ENCODE results near the gene TRIM39.

- TF ChIP-seq CTCF (IDR thresholded peaks at IDR 0.05) (no peak), IRF3 (IDR thresholded peaks at IDR 0.05; ENCODE audit: low read depth, low read length) (no peak), NRF1 (IDR thresholded peaks at IDR 0.05; ENCODE audit: low read depth, low read length) (no peak), FOXM1 (IDR thresholded peaks at IDR 0.05; ENCODE audit: low read depth) (no peak), RCOR1 (IDR thresholded peaks at IDR 0.05; ENCODE audit: low read length) (no peak), POLR2AphosphoS5 (IDR thresholded peaks at IDR 0.05; ENCODE audit: low read depth, low read length) (no peak), RFX5 (IDR thresholded peaks at IDR 0.05; ENCODE audit: low read length) (no peak), EZH2phosphoT487 (IDR thresholded peaks at IDR 0.05; ENCODE audit: borderline replicate concordance, low read depth) (no peak), SIN3A (IDR thresholded peaks at IDR 0.05; ENCODE audit: borderline replicate concordance, low read depth, low read length) (no peak), GATA2 (CRISPR knock-in tag; IDR thresholded peaks at IDR 0.05) (no peak)
Measured at GRCh38 chr6:30282522-30282921, 44.2 kb upstream of the TRIM39 start.

Data from SK-N-SH (cell line).